GM21367 (cell line): Measurements from ENCODE around the gene REXO4.
"Not testable (repeated sequence)": the region's sequence is repeated elsewhere in the genome, so short reads cannot be mapped to it uniquely, and the experiment has no call there.

Experiments
- ATAC-seq: cut with Tn5 transposase; IDR thresholded peaks from one replicate; pipeline ENCODE4 v1.9.1; 2021; ENCODE audit not compliant: unreplicated experiment

The REXO4 gene

GRCh38 chr9:133389562-133389961 lies 28.2 kb downstream of the REXO4 start:
- ATAC-seq = no peak

- no peak for ATAC-seq
Measured at GRCh38 chr9:133389025-133389557, 28.7 kb downstream of the REXO4 start.

- ATAC-seq = no peak
Measured at GRCh38 chr9:133387680-133388079, 30.1 kb downstream of the REXO4 start.

GRCh38 chr9:133386338-133386737 lies 31.5 kb downstream of the REXO4 start:
- no peak for ATAC-seq

- ATAC-seq = no peak
Measured at GRCh38 chr9:133385452-133385851, 32.4 kb downstream of the REXO4 start.

- ATAC-seq = no peak
Measured at GRCh38 chr9:133384736-133385321, 33.0 kb downstream of the REXO4 start.

- ATAC-seq = no peak
Measured at GRCh38 chr9:133383438-133383837, 34.4 kb downstream of the REXO4 start.

- no peak for ATAC-seq
Measured at GRCh38 chr9:133382507-133383141, 35.2 kb downstream of the REXO4 start.

- ATAC-seq = no peak
Measured at GRCh38 chr9:133380734-133381133, 37.1 kb downstream of the REXO4 start.

GRCh38 chr9:133379153-133380086 lies 38.4 kb downstream of the REXO4 start:
- no peak for ATAC-seq

- ATAC-seq = no peak
Measured at GRCh38 chr9:133378408-133378962, 39.3 kb downstream of the REXO4 start.

GRCh38 chr9:133377721-133378216 lies 40.0 kb downstream of the REXO4 start:
- no peak for ATAC-seq

GRCh38 chr9:133377280-133377679 lies 40.5 kb downstream of the REXO4 start:
- not testable (repeated sequence) for ATAC-seq

- ATAC-seq = peak; percentile 84
Measured at GRCh38 chr9:133375724-133376654, 41.8 kb downstream of the REXO4 start, which contains the start of the genes STKLD1 and SURF4. STKLD1 (plus strand) TSS chr9:133376366; CDS start chr9:133376474, 108 bp downstream. SURF4 (minus strand) TSS chr9:133376060; CDS start chr9:133375969, 91 bp downstream.

- ATAC-seq = peak; percentile 4
Measured at GRCh38 chr9:133375116-133375723, 42.6 kb downstream of the REXO4 start.

- no peak for ATAC-seq
Measured at GRCh38 chr9:133374612-133375115, 43.1 kb downstream of the REXO4 start.

GRCh38 chr9:133372144-133372543 lies 45.7 kb downstream of the REXO4 start:
- ATAC-seq = no peak

- ATAC-seq = no peak
Measured at GRCh38 chr9:133371261-133371711, 46.5 kb downstream of the REXO4 start.

GRCh38 chr9:133370685-133371084 lies 47.1 kb downstream of the REXO4 start:
- ATAC-seq = no peak
